ENCODE measurements around the gene LIPE. TPM values are rescaled to one million over a fixed set of nuclear protein-coding genes. Genes with fewer than 3 reads are reported as not detected.

LIPE gene
- polyA plus RNA-seq, 1 donor (not counting 4 experiments of a cell fraction or from before 2014, with no cell fraction given) = 6.1 TPM

GRCh38 chr19:42402376-42403116 lies 24.6 kb downstream of the LIPE start:
- Histone ChIP-seq H3K27ac (ENCODE audit: control insufficient read depth, insufficient read depth, low read length) (no peak overlapping the region), H3K9me3 (ENCODE audit: control insufficient read depth, low read depth, low read length) (no peaks in the 10 kb centered on the region), H2AFZ (ENCODE audit: control insufficient read depth, low read length) (no peak overlapping the region), H3K79me2 (ENCODE audit: control insufficient read depth, insufficient read depth, low read length) (peaks cover 6% of the 10 kb centered on the region), H3K9me1 (ENCODE audit: control insufficient read depth, extremely low read depth, insufficient read depth, low read length) (no peaks in the 10 kb centered on the region), H3K4me1 (ENCODE audit: control insufficient read depth, extremely low read depth, insufficient read depth, low read length) (peaks cover 9% of the 10 kb centered on the region), H3K36me3 (ENCODE audit: control insufficient read depth in 2 of 2, extremely low read depth in 1 of 2, insufficient read depth in 2 of 2, low read length in 2 of 2) (peaks cover 3 to 7% of the 10 kb centered on the region in 2 experiments), H3K27me3 (ENCODE audit: control insufficient read depth, extremely low read depth, insufficient read depth, low read length) (no peaks in the 10 kb centered on the region), H3K4me3 (ENCODE audit: control insufficient read depth in 2 of 3, extremely low read depth in 1 of 3, insufficient read depth in 2 of 3, low read depth in 1 of 3, low read length in 3 of 3) (no peak overlapping the region), H3K4me2 (ENCODE audit: control insufficient read depth, extremely low read depth, insufficient read depth, low read depth, low read length) (no peak overlapping the region), H4K20me1 (ENCODE audit: control insufficient read depth, extremely low read depth, insufficient read depth, low read length) (no peaks in the 10 kb centered on the region), H3K9ac (ENCODE audit: control insufficient read depth, extremely low read depth, insufficient read depth, low read length) (no peak overlapping the region)
- FAIRE-seq (no peak), DNase-seq (ENCODE audit: low read depth, low spot score) (no peak)
- dilution Hi-C loops (cut with MboI; ENCODE audit: extremely low pct_ligation_motif_present, low sequenced_read_pairs) = no loop called here
- no peak for TF ChIP-seq CTCF (optimal IDR thresholded peaks at IDR 0.05 in 1 of 3, IDR thresholded peaks at IDR 0.05 in 1 of 3, conservative IDR thresholded peaks at IDR 0.05 in 1 of 3; ENCODE audit: extremely low read depth in 1 of 3, insufficient read depth in 2 of 3, low read length in 3 of 3)
- TF ChIP-seq EZH2 (IDR thresholded peaks at IDR 0.05; ENCODE audit: low read length) = no peak

- H3K36me3 ChIP-seq (ENCODE audit: control insufficient read depth in 2 of 2, extremely low read depth in 1 of 2, insufficient read depth in 2 of 2, low read length in 2 of 2) = peaks cover 3 to 4% of the 10 kb centered on the region in 2 experiments
- peaks cover 14% of the 10 kb centered on the region for H3K4me1 ChIP-seq (ENCODE audit: control insufficient read depth, extremely low read depth, insufficient read depth, low read length)
- H3K79me2 ChIP-seq (ENCODE audit: control insufficient read depth, insufficient read depth, low read length) = peaks cover 9% of the 10 kb centered on the region
- H3K4me2 ChIP-seq (ENCODE audit: control insufficient read depth, extremely low read depth, insufficient read depth, low read depth, low read length) = peak overlapping the region; percentile 60
- H3K27me3 ChIP-seq (ENCODE audit: control insufficient read depth, extremely low read depth, insufficient read depth, low read length) = no peaks in the 10 kb centered on the region
- peak overlapping the region; percentile 23 for H2AFZ ChIP-seq (ENCODE audit: control insufficient read depth, low read length)
- H3K27ac ChIP-seq (ENCODE audit: control insufficient read depth, insufficient read depth, low read length) = no peak overlapping the region
- H3K9ac ChIP-seq (ENCODE audit: control insufficient read depth, extremely low read depth, insufficient read depth, low read length) = peak overlapping the region; percentile 28
- DNase-seq (ENCODE audit: low read depth, low spot score) = no peak
- H3K9me3 ChIP-seq (ENCODE audit: control insufficient read depth, low read depth, low read length) = no peaks in the 10 kb centered on the region
- dilution Hi-C loops (cut with MboI; ENCODE audit: extremely low pct_ligation_motif_present, low sequenced_read_pairs) = no loop called here
- peak; percentile 63 to 78 (median 77) for TF ChIP-seq CTCF (optimal IDR thresholded peaks at IDR 0.05 in 1 of 3, IDR thresholded peaks at IDR 0.05 in 1 of 3, conservative IDR thresholded peaks at IDR 0.05 in 1 of 3; ENCODE audit: extremely low read depth in 1 of 3, insufficient read depth in 2 of 3, low read length in 3 of 3)
- no peak for TF ChIP-seq EZH2 (IDR thresholded peaks at IDR 0.05; ENCODE audit: low read length)
- peak; percentile 34 for FAIRE-seq
- H3K9me1 ChIP-seq (ENCODE audit: control insufficient read depth, extremely low read depth, insufficient read depth, low read length) = no peaks in the 10 kb centered on the region
- H3K4me3 ChIP-seq (ENCODE audit: control insufficient read depth in 2 of 3, extremely low read depth in 1 of 3, insufficient read depth in 2 of 3, low read depth in 1 of 3, low read length in 3 of 3) = peak overlapping the region in 1 of 3 experiments; percentile 26
- no peaks in the 10 kb centered on the region for H4K20me1 ChIP-seq (ENCODE audit: control insufficient read depth, extremely low read depth, insufficient read depth, low read length)
Observed at GRCh38 chr19:42401365-42402303, 25.6 kb downstream of the LIPE start.

Measured in keratinocyte (primary cell).